GM20000 (cell line): ENCODE results near the gene AADAT.

Experiments used
- DNase-seq: peaks from one replicate; pipeline ENCODE4 v3.0.0; 2012; ENCODE audit warnings: low spot score
- CTCF ChIP-seq: IDR thresholded peaks from 2 replicates; pipeline ENCODE4 v1.5.1; 2012; ENCODE audit warnings: mild to moderate bottlenecking, control low read depth; ENCODE audit errors: extremely low read depth, missing control alignments

Gene AADAT

GRCh38 chr4:170089274-170089667 is 485 bp downstream of the AADAT start:
- TF ChIP-seq CTCF, result no peak
- no peak for DNase-seq

GRCh38 chr4:170088716-170089115 is 1.0 kb downstream of the AADAT start:
- no peak for DNase-seq
- TF ChIP-seq CTCF, result no peak

- no peak for TF ChIP-seq CTCF
- DNase-seq, result no peak
Measured at GRCh38 chr4:170087163-170087700, 2.5 kb downstream of the AADAT start.

GRCh38 chr4:170083541-170083940 is 6.2 kb downstream of the AADAT start:
- TF ChIP-seq CTCF, result no peak
- no peak for DNase-seq

GRCh38 chr4:170080496-170080895 is 9.3 kb downstream of the AADAT start:
- DNase-seq, result no peak
- TF ChIP-seq CTCF, result no peak

- TF ChIP-seq CTCF, result no peak
- DNase-seq, result no peak
Measured at GRCh38 chr4:170079981-170080380, 9.8 kb downstream of the AADAT start.

- no peak for TF ChIP-seq CTCF
- DNase-seq, result no peak
Measured at GRCh38 chr4:170071196-170071595, 18.6 kb downstream of the AADAT start.
